GM21515 (cell line): ENCODE data around the gene MDM4.

ENCODE experiments used
- ATAC-seq: cut with Tn5 transposase; IDR thresholded peaks from one replicate; pipeline ENCODE4 v1.9.1; 2021; ENCODE audit not compliant: unreplicated experiment

Gene MDM4

GRCh38 chr1:204602871-204603542 is 86.8 kb downstream of the MDM4 start:
- no peak for ATAC-seq

- no peak for ATAC-seq
These were observed 89.6 kb downstream of the MDM4 start for GRCh38 chr1:204605791-204606190.
